ENCODE data around the gene NFILZ.

The NFILZ gene

GRCh38 chr19:8641221-8641907, 10.9 kb downstream of the NFILZ start:
- in situ Hi-C loops (cut with MboI; ENCODE audit: low sequenced_read_pairs): no loop called here

GRCh38 chr19:8641908-8642547, 11.6 kb downstream of the NFILZ start:
- in situ Hi-C loops (cut with MboI; ENCODE audit: low sequenced_read_pairs): no loop called here

GRCh38 chr19:8642561-8642960, 12.1 kb downstream of the NFILZ start:
- in situ Hi-C loops (cut with MboI; ENCODE audit: low sequenced_read_pairs): no loop called here

- in situ Hi-C loops (cut with MboI; ENCODE audit: low sequenced_read_pairs): no loop called here
These were observed 13.6 kb downstream of the NFILZ start for GRCh38 chr19:8643860-8644653.

- in situ Hi-C loops (cut with MboI; ENCODE audit: low sequenced_read_pairs): loop anchor here (5.0 kb wide), 1 partner anchor 34 kb away; no protein-coding TSS in a partner anchor
These were observed 17.8 kb downstream of the NFILZ start for GRCh38 chr19:8648240-8648639.

GRCh38 chr19:8654591-8655339, 24.3 kb downstream of the NFILZ start:
- in situ Hi-C loops (cut with MboI; ENCODE audit: low sequenced_read_pairs): no loop called here

GRCh38 chr19:8655340-8655709, 24.9 kb downstream of the NFILZ start:
- in situ Hi-C loops (cut with MboI; ENCODE audit: low sequenced_read_pairs): no loop called here

- in situ Hi-C loops (cut with MboI; ENCODE audit: low sequenced_read_pairs): no loop called here
These were observed 27.4 kb downstream of the NFILZ start for GRCh38 chr19:8657869-8658268.

- in situ Hi-C loops (cut with MboI; ENCODE audit: low sequenced_read_pairs): no loop called here
These were observed 29.5 kb downstream of the NFILZ start for GRCh38 chr19:8659905-8660304.

GRCh38 chr19:8662263-8662662, 31.8 kb downstream of the NFILZ start:
- in situ Hi-C loops (cut with MboI; ENCODE audit: low sequenced_read_pairs): no loop called here

GRCh38 chr19:8663920-8664670, 33.7 kb downstream of the NFILZ start:
- in situ Hi-C loops (cut with MboI; ENCODE audit: low sequenced_read_pairs): no loop called here

GRCh38 chr19:8664671-8665057, 34.2 kb downstream of the NFILZ start:
- in situ Hi-C loops (cut with MboI; ENCODE audit: low sequenced_read_pairs): no loop called here

- in situ Hi-C loops (cut with MboI; ENCODE audit: low sequenced_read_pairs): no loop called here
These were observed 35.2 kb downstream of the NFILZ start for GRCh38 chr19:8665468-8666213.

- in situ Hi-C loops (cut with MboI; ENCODE audit: low sequenced_read_pairs): no loop called here
These were observed 36.5 kb downstream of the NFILZ start for GRCh38 chr19:8666814-8667405.

GRCh38 chr19:8673276-8673891, 43.0 kb downstream of the NFILZ start:
- in situ Hi-C loops (cut with MboI; ENCODE audit: low sequenced_read_pairs): no loop called here

- in situ Hi-C loops (cut with MboI; ENCODE audit: low sequenced_read_pairs): no loop called here
These were observed 44.6 kb downstream of the NFILZ start for GRCh38 chr19:8675066-8675465.

- in situ Hi-C loops (cut with MboI; ENCODE audit: low sequenced_read_pairs): no loop called here
These were observed 47.9 kb downstream of the NFILZ start for GRCh38 chr19:8678244-8678807.

All from HL-60/S4 (cell line).